ENCODE results near the gene FBXW12.

Gene FBXW12

GRCh38 chr3:48372377-48372770, 355 bp downstream of the FBXW12 start:
- no peak overlapping the region for H3K4me3 ChIP-seq (ENCODE audit: low read depth, low read length)
- H3K9me3 ChIP-seq (ENCODE audit: insufficient read depth, low read depth, low read length) = no peaks in the 10 kb centered on the region
- no CpG with 5 or more reads among the region's 7 CpGs for WGBS (ENCODE audit: extremely low coverage, insufficient coverage, insufficient read length)
- no peak overlapping the region for H4K91ac ChIP-seq (ENCODE audit: low read depth, low read length)
- no peaks in the 10 kb centered on the region for H3K4me1 ChIP-seq (ENCODE audit: control insufficient read depth in 1 of 2, insufficient read depth in 2 of 2, low read length in 2 of 2)
- H3K27me3 ChIP-seq (ENCODE audit: insufficient read depth, low read length) = no peaks in the 10 kb centered on the region
- no peak overlapping the region for H2BK12ac ChIP-seq (ENCODE audit: low read length)
- H3K36me3 ChIP-seq (ENCODE audit: control insufficient read depth in 1 of 2, insufficient read depth in 2 of 2, low read length in 2 of 2) = no peaks in the 10 kb centered on the region
- H4K12ac ChIP-seq (ENCODE audit: low read depth, low read length) = no peak overlapping the region
- no peak overlapping the region for H3K9ac ChIP-seq (ENCODE audit: low read length)
- H2BK5ac ChIP-seq (ENCODE audit: low read depth, low read length, poor library complexity) = no peak overlapping the region
- no peak overlapping the region for H3K23ac ChIP-seq (ENCODE audit: low read length)
- H3K4me2 ChIP-seq (ENCODE audit: low read length) = no peak overlapping the region
- H3K4ac ChIP-seq (ENCODE audit: low read depth, low read length) = no peak overlapping the region
- H3K79me1 ChIP-seq (ENCODE audit: low read length) = no peaks in the 10 kb centered on the region
- no peak overlapping the region for H3K14ac ChIP-seq (ENCODE audit: low read length)
- H3K79me2 ChIP-seq (ENCODE audit: control insufficient read depth, insufficient read depth, low read length, poor library complexity) = no peaks in the 10 kb centered on the region
- H2AFZ ChIP-seq (ENCODE audit: insufficient read depth, low read length, poor library complexity) = no peak overlapping the region
- H3K18ac ChIP-seq (ENCODE audit: low read length) = no peak overlapping the region
- no peak overlapping the region for H2AK5ac ChIP-seq (ENCODE audit: low read length)
- no peak overlapping the region for H4K8ac ChIP-seq (ENCODE audit: low read depth, low read length)
- H2BK120ac ChIP-seq (ENCODE audit: insufficient read depth, low read length, poor library complexity) = no peak overlapping the region
- no peak for DNase-seq
- H3K27ac ChIP-seq (ENCODE audit: low read depth, low read length) = no peak overlapping the region

GRCh38 chr3:48372862-48373435, 930 bp downstream of the FBXW12 start:
- no peak overlapping the region for H2AFZ ChIP-seq (ENCODE audit: insufficient read depth, low read length, poor library complexity)
- no peaks in the 10 kb centered on the region for H3K36me3 ChIP-seq (ENCODE audit: control insufficient read depth in 1 of 2, insufficient read depth in 2 of 2, low read length in 2 of 2)
- H4K12ac ChIP-seq (ENCODE audit: low read depth, low read length) = no peak overlapping the region
- H2AK5ac ChIP-seq (ENCODE audit: low read length) = no peak overlapping the region
- no peak for DNase-seq
- no peak overlapping the region for H3K14ac ChIP-seq (ENCODE audit: low read length)
- H3K9ac ChIP-seq (ENCODE audit: low read length) = no peak overlapping the region
- H2BK120ac ChIP-seq (ENCODE audit: insufficient read depth, low read length, poor library complexity) = no peak overlapping the region
- no peak overlapping the region for H3K27ac ChIP-seq (ENCODE audit: low read depth, low read length)
- no peak overlapping the region for H4K91ac ChIP-seq (ENCODE audit: low read depth, low read length)
- H3K23ac ChIP-seq (ENCODE audit: low read length) = no peak overlapping the region
- no peak overlapping the region for H4K8ac ChIP-seq (ENCODE audit: low read depth, low read length)
- no peak overlapping the region for H3K18ac ChIP-seq (ENCODE audit: low read length)
- no CpG with 5 or more reads among the region's 5 CpGs for WGBS (ENCODE audit: extremely low coverage, insufficient coverage, insufficient read length)
- H2BK5ac ChIP-seq (ENCODE audit: low read depth, low read length, poor library complexity) = no peak overlapping the region
- no peak overlapping the region for H3K4ac ChIP-seq (ENCODE audit: low read depth, low read length)
- no peaks in the 10 kb centered on the region for H3K9me3 ChIP-seq (ENCODE audit: insufficient read depth, low read depth, low read length)
- no peaks in the 10 kb centered on the region for H3K4me1 ChIP-seq (ENCODE audit: control insufficient read depth in 1 of 2, insufficient read depth in 2 of 2, low read length in 2 of 2)
- no peaks in the 10 kb centered on the region for H3K79me2 ChIP-seq (ENCODE audit: control insufficient read depth, insufficient read depth, low read length, poor library complexity)
- no peak overlapping the region for H3K4me2 ChIP-seq (ENCODE audit: low read length)
- no peak overlapping the region for H2BK12ac ChIP-seq (ENCODE audit: low read length)
- no peaks in the 10 kb centered on the region for H3K79me1 ChIP-seq (ENCODE audit: low read length)
- H3K4me3 ChIP-seq (ENCODE audit: low read depth, low read length) = no peak overlapping the region
- no peaks in the 10 kb centered on the region for H3K27me3 ChIP-seq (ENCODE audit: insufficient read depth, low read length)

GRCh38 chr3:48387634-48388033, 15.6 kb downstream of the FBXW12 start:
- Histone ChIP-seq H3K27ac (ENCODE audit: low read depth, low read length) (no peak overlapping the region), H3K36me3 (ENCODE audit: control insufficient read depth in 1 of 2, insufficient read depth in 2 of 2, low read length in 2 of 2) (no peaks in the 10 kb centered on the region), H3K79me2 (ENCODE audit: control insufficient read depth, insufficient read depth, low read length, poor library complexity) (no peaks in the 10 kb centered on the region), H4K8ac (ENCODE audit: low read depth, low read length) (no peak overlapping the region), H3K9ac (ENCODE audit: low read length) (no peak overlapping the region), H2AFZ (ENCODE audit: insufficient read depth, low read length, poor library complexity) (no peak overlapping the region), H3K14ac (ENCODE audit: low read length) (no peak overlapping the region), H3K9me3 (ENCODE audit: insufficient read depth, low read depth, low read length) (no peaks in the 10 kb centered on the region), H2BK5ac (ENCODE audit: low read depth, low read length, poor library complexity) (no peak overlapping the region), H3K18ac (ENCODE audit: low read length) (no peak overlapping the region), H3K23ac (ENCODE audit: low read length) (no peak overlapping the region), H3K4me3 (ENCODE audit: low read depth, low read length) (no peak overlapping the region), H3K27me3 (ENCODE audit: insufficient read depth, low read length) (no peaks in the 10 kb centered on the region), H3K4me1 (ENCODE audit: control insufficient read depth in 1 of 2, insufficient read depth in 2 of 2, low read length in 2 of 2) (no peaks in the 10 kb centered on the region), H3K4me2 (ENCODE audit: low read length) (no peak overlapping the region), H3K79me1 (ENCODE audit: low read length) (no peaks in the 10 kb centered on the region), H3K4ac (ENCODE audit: low read depth, low read length) (no peak overlapping the region), H2BK12ac (ENCODE audit: low read length) (no peak overlapping the region), H4K91ac (ENCODE audit: low read depth, low read length) (no peak overlapping the region), H4K12ac (ENCODE audit: low read depth, low read length) (no peak overlapping the region), H2BK120ac (ENCODE audit: insufficient read depth, low read length, poor library complexity) (no peak overlapping the region), H2AK5ac (ENCODE audit: low read length) (no peak overlapping the region)
- no peak for DNase-seq

GRCh38 chr3:48388966-48389365, 16.9 kb downstream of the FBXW12 start:
- H3K4ac ChIP-seq (ENCODE audit: low read depth, low read length) = no peak overlapping the region
- H2BK12ac ChIP-seq (ENCODE audit: low read length) = no peak overlapping the region
- no peak for DNase-seq
- no peak overlapping the region for H4K91ac ChIP-seq (ENCODE audit: low read depth, low read length)
- no peak overlapping the region for H2AK5ac ChIP-seq (ENCODE audit: low read length)
- no peak overlapping the region for H3K4me3 ChIP-seq (ENCODE audit: low read depth, low read length)
- H2BK120ac ChIP-seq (ENCODE audit: insufficient read depth, low read length, poor library complexity) = no peak overlapping the region
- no peaks in the 10 kb centered on the region for H3K79me1 ChIP-seq (ENCODE audit: low read length)
- no peak overlapping the region for H3K18ac ChIP-seq (ENCODE audit: low read length)
- no peak overlapping the region for H3K9ac ChIP-seq (ENCODE audit: low read length)
- no peak overlapping the region for H4K8ac ChIP-seq (ENCODE audit: low read depth, low read length)
- no peak overlapping the region for H4K12ac ChIP-seq (ENCODE audit: low read depth, low read length)
- no peak overlapping the region for H3K4me2 ChIP-seq (ENCODE audit: low read length)
- H2BK5ac ChIP-seq (ENCODE audit: low read depth, low read length, poor library complexity) = no peak overlapping the region
- no peaks in the 10 kb centered on the region for H3K4me1 ChIP-seq (ENCODE audit: control insufficient read depth in 1 of 2, insufficient read depth in 2 of 2, low read length in 2 of 2)
- no peaks in the 10 kb centered on the region for H3K9me3 ChIP-seq (ENCODE audit: insufficient read depth, low read depth, low read length)
- no peaks in the 10 kb centered on the region for H3K79me2 ChIP-seq (ENCODE audit: control insufficient read depth, insufficient read depth, low read length, poor library complexity)
- no peak overlapping the region for H2AFZ ChIP-seq (ENCODE audit: insufficient read depth, low read length, poor library complexity)
- H3K27me3 ChIP-seq (ENCODE audit: insufficient read depth, low read length) = no peaks in the 10 kb centered on the region
- H3K14ac ChIP-seq (ENCODE audit: low read length) = no peak overlapping the region
- no peak overlapping the region for H3K27ac ChIP-seq (ENCODE audit: low read depth, low read length)
- no CpG with 5 or more reads among the region's 2 CpGs for WGBS (ENCODE audit: extremely low coverage, insufficient coverage, insufficient read length)
- H3K36me3 ChIP-seq (ENCODE audit: control insufficient read depth in 1 of 2, insufficient read depth in 2 of 2, low read length in 2 of 2) = no peaks in the 10 kb centered on the region
- no peak overlapping the region for H3K23ac ChIP-seq (ENCODE audit: low read length)
